ENCODE data around the gene PLAC8.
A peak's percentile ranks its signal among the peaks of the same experiment; 100 is the strongest.
"Not testable (repeated sequence)": the region's sequence is repeated elsewhere in the genome, so short reads cannot be mapped to it uniquely, and the experiment has no call there.

Gene PLAC8

GRCh38 chr4:83089410-83090157, 24.9 kb downstream of the PLAC8 start:
- H3K4me3 ChIP-seq (replicated peaks in 1 of 2; ENCODE audit: low read depth in 2 of 2, low read length in 2 of 2) = no peak overlapping the region
- no peak for DNase-seq (ENCODE audit: low read depth in 2 of 2)
- no peak for TF ChIP-seq CTCF (IDR thresholded peaks at IDR 0.05; ENCODE audit: low read depth, low read length)

GRCh38 chr4:83084956-83085355, 29.6 kb downstream of the PLAC8 start:
- not testable (repeated sequence) for DNase-seq (ENCODE audit: low read depth in 2 of 2); H3K4me3 ChIP-seq (replicated peaks in 1 of 2; ENCODE audit: low read depth in 2 of 2, low read length in 2 of 2)

GRCh38 chr4:83083925-83084475, 30.5 kb downstream of the PLAC8 start:
- no peak overlapping the region for H3K4me3 ChIP-seq (replicated peaks in 1 of 2; ENCODE audit: low read depth in 2 of 2, low read length in 2 of 2)
- DNase-seq (ENCODE audit: low read depth in 2 of 2) = peak in 1 of 2 donors; percentile 15
- TF ChIP-seq CTCF (IDR thresholded peaks at IDR 0.05; ENCODE audit: low read depth, low read length) = no peak

- peak; percentile 3 to 9 for DNase-seq (ENCODE audit: low read depth in 2 of 2)
- no peak overlapping the region for H3K4me3 ChIP-seq (replicated peaks in 1 of 2; ENCODE audit: low read depth in 2 of 2, low read length in 2 of 2)
- no peak for TF ChIP-seq CTCF (IDR thresholded peaks at IDR 0.05; ENCODE audit: low read depth, low read length)
Observed at GRCh38 chr4:83082777-83083176, 31.8 kb downstream of the PLAC8 start.

- no peak overlapping the region for H3K4me3 ChIP-seq (replicated peaks in 1 of 2; ENCODE audit: low read depth in 2 of 2, low read length in 2 of 2)
- no peak for DNase-seq (ENCODE audit: low read depth in 2 of 2)
- no peak for TF ChIP-seq CTCF (IDR thresholded peaks at IDR 0.05; ENCODE audit: low read depth, low read length)
Observed at GRCh38 chr4:83080561-83080960, 34.0 kb downstream of the PLAC8 start.

GRCh38 chr4:83075311-83076095, 39.0 kb downstream of the PLAC8 start:
- DNase-seq (ENCODE audit: low read depth in 2 of 2) = peak; percentile 8 to 51
- H3K4me3 ChIP-seq (replicated peaks in 1 of 2; ENCODE audit: low read depth in 2 of 2, low read length in 2 of 2) = no peak overlapping the region
- TF ChIP-seq CTCF (IDR thresholded peaks at IDR 0.05; ENCODE audit: low read depth, low read length) = no peak

DNA sequence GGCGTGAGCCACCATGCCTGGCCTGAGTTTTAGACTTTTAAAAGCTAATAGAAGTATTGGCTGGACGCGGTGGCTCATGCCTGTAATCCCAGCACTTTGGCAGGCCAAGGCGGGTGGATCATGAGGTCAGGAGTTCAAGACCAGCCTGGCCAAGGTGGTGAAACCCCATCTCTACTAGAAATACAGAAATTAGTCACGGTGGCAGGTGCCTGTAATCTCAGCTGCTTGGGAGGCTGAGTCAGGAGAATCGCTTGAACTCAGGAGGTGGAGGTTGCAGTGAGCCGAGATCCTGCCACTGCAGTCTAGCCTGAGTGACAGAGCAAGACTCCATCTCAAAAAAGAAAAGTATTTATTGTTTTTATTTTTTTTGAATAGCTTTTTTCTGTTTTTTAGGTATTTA, 39.7 kb downstream of the PLAC8 start:
- not testable (repeated sequence) for DNase-seq (ENCODE audit: low read depth in 2 of 2); H3K4me3 ChIP-seq (replicated peaks in 1 of 2; ENCODE audit: low read depth in 2 of 2, low read length in 2 of 2)
